ENCODE data around the gene STARD13.

DNA sequence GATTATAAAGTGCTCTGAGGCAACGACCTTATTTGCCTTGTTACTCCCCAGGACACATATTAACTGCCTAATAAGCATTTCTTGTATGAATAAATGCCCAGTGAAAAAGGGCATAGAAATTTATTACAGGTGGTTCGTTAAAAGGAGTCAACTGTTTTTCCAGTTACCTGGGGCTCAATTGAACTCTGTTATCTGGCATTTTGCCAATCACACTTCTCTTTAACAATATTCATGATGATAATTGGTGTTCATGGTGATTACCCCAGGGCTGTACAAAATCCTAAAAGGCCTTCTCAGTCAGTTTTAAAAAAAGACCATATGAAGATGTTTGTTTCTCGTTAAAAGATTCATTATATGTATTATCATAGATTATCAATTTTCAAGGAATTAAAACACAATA lies 212.2 kb downstream of the STARD13 start:
- TF ChIP-seq, protein P1, sequence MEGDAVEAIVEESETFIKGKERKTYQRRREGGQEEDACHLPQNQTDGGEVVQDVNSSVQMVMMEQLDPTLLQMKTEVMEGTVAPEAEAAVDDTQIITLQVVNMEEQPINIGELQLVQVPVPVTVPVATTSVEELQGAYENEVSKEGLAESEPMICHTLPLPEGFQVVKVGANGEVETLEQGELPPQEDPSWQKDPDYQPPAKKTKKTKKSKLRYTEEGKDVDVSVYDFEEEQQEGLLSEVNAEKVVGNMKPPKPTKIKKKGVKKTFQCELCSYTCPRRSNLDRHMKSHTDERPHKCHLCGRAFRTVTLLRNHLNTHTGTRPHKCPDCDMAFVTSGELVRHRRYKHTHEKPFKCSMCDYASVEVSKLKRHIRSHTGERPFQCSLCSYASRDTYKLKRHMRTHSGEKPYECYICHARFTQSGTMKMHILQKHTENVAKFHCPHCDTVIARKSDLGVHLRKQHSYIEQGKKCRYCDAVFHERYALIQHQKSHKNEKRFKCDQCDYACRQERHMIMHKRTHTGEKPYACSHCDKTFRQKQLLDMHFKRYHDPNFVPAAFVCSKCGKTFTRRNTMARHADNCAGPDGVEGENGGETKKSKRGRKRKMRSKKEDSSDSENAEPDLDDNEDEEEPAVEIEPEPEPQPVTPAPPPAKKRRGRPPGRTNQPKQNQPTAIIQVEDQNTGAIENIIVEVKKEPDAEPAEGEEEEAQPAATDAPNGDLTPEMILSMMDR (optimal IDR thresholded peaks at IDR 0.05 in 1 of 3, IDR thresholded peaks at IDR 0.05 in 1 of 3, conservative IDR thresholded peaks at IDR 0.05 in 1 of 3; ENCODE audit: extremely low read depth in 1 of 3, insufficient read depth in 2 of 3, low read length in 3 of 3): no peak
- no peak for TF ChIP-seq EZH2 (IDR thresholded peaks at IDR 0.05; ENCODE audit: low read length)
